Left lung (tissue), 10 donors: ENCODE data around the gene CPLX1. TPM values are rescaled to one million over a fixed set of nuclear protein-coding genes. Genes with fewer than 3 reads are reported as not detected.
A peak's percentile ranks its signal among the peaks of the same experiment; 100 is the strongest.

Experiments used
- ATAC-seq: fragments of 200-7000 bp; cut with Tn5 transposase; one replicate; pipeline ENCODE4 v1.9.1; 2020; ENCODE audit warnings: moderate library complexity
- DNase-seq, 4 donors: peaks; one replicate each; pipeline ENCODE4 v3.0.0-alpha.2; 2013 to 2020
- H3K27ac ChIP-seq, 2 donors: fragments of 200-600 bp; sonication (generic) in 1 of 2; one replicate each; pipeline versions ENCODE4 v1.5.0 to v1.8.0; 2020 to 2021
- H3K27me3 ChIP-seq, 2 donors: fragments of 200-600 bp; sonication (generic) in 1 of 2; one replicate each; pipeline versions ENCODE4 v1.5.0 to v1.8.0; 2020 to 2021
- H3K36me3 ChIP-seq, 2 donors: fragments of 200-600 bp; sonication (generic) in 1 of 2; one replicate each; pipeline versions ENCODE4 v1.5.0 to v1.8.0; 2020 to 2021
- H3K4me1 ChIP-seq, 2 donors: fragments of 200-600 bp; one replicate each; pipeline ENCODE4 v1.8.0; 2021
- H3K4me3 ChIP-seq, 2 donors: fragments of 200-600 bp; sonication (generic) in 1 of 2; one replicate each; pipeline versions ENCODE4 v1.5.0 to v1.8.0; 2020 to 2021; ENCODE audit warnings: mild to moderate bottlenecking in 1 of 2
- H3K9me3 ChIP-seq, 2 donors: fragments of 200-600 bp; sonication (generic) in 1 of 2; one replicate each; pipeline versions ENCODE4 v1.5.0 to v1.8.0; 2020 to 2021
- intact Hi-C, 2 donors: fragments of 100-400 bp; cut with DNase I; formaldehyde crosslinking; loops; one replicate each; pipeline versions ENCODE4 v1.11.2 to v1.14.2; 2022
- polyA plus RNA-seq, 6 donors: library from polyadenylated mRNA; unstranded; fragments of 120-200 nt; gene quantifications; one replicate each; pipeline ENCODE4 v1.2.1, GENCODE V29; 2013; ENCODE audit not compliant: insufficient read length in 6 of 6
- total RNA-seq, 2 donors: library from RNA; stranded (reverse); fragmentation: NEBNext Ultra II Directional; extraction: Animal tissue kit (Norgen Biotek cat#: 25700); gene quantifications; one replicate each; pipeline ENCODE4 v1.2.1, GENCODE V29; 2021
- TF ChIP-seq, protein P1 (sequence below), 2 donors: fragments of 200-600 bp; sonication (generic) in 1 of 2; IDR thresholded peaks; one replicate each; pipeline versions ENCODE4 v1.5.0 to v1.8.0; 2021; ENCODE audit warnings: antibody characterized with exemption in 2 of 2
- donor health status: DM: no; HTN: yes; CAD: no.
- donor health status: DM: no; HTN: no; CAD: no.

Gene CPLX1
- total and polyA plus RNA-seq, 8 donors, result 0.98 to 3.2 (median 1.5) TPM

DNA sequence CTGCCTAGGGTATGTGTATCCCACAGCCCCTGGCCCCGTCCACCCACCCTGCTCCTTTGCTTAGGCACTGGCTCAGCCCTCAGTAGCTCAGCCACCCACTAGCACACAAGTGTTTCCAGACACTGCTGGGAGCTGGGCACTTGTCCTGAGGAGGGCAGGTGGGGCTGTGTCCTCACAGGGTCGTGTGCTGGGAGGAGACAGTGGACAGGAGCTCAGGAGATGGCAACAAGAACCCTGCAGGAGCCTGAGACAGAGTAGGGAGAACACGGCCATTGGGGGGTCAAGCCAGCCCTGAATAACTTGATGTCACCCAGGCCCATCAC lies 5.5 kb upstream of the CPLX1 start:
- ATAC-seq, result no peak
- H3K27ac ChIP-seq, result no peak overlapping the region
- no peaks in the 10 kb centered on the region for H3K36me3 ChIP-seq
- peaks cover 21 to 74% of the 10 kb centered on the region in 2 donors for H3K27me3 ChIP-seq
- peaks cover 0 to 12% of the 10 kb centered on the region in 2 donors for H3K9me3 ChIP-seq
- intact Hi-C loops, result no loop called here
- no peak overlapping the region for H3K4me3 ChIP-seq
- TF ChIP-seq, protein P1, sequence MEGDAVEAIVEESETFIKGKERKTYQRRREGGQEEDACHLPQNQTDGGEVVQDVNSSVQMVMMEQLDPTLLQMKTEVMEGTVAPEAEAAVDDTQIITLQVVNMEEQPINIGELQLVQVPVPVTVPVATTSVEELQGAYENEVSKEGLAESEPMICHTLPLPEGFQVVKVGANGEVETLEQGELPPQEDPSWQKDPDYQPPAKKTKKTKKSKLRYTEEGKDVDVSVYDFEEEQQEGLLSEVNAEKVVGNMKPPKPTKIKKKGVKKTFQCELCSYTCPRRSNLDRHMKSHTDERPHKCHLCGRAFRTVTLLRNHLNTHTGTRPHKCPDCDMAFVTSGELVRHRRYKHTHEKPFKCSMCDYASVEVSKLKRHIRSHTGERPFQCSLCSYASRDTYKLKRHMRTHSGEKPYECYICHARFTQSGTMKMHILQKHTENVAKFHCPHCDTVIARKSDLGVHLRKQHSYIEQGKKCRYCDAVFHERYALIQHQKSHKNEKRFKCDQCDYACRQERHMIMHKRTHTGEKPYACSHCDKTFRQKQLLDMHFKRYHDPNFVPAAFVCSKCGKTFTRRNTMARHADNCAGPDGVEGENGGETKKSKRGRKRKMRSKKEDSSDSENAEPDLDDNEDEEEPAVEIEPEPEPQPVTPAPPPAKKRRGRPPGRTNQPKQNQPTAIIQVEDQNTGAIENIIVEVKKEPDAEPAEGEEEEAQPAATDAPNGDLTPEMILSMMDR (IDR thresholded peaks at IDR 0.05), result no peak
- peak in 2 of 4 donors; percentile 7 to 42 for DNase-seq
- peaks cover 3 to 7% of the 10 kb centered on the region in 2 donors for H3K4me1 ChIP-seq

GRCh38 chr4:830601-831482 lies 4.9 kb upstream of the CPLX1 start:
- Histone ChIP-seq H3K4me1 (peaks cover 3 to 7% of the 10 kb centered on the region in 2 donors), H3K36me3 (no peaks in the 10 kb centered on the region), H3K9me3 (peaks cover 0 to 7% of the 10 kb centered on the region in 2 donors), H3K4me3 (no peak overlapping the region), H3K27me3 (peaks cover 22 to 77% of the 10 kb centered on the region in 2 donors), H3K27ac (no peak overlapping the region)
- intact Hi-C loops, result no loop called here
- ATAC-seq (no peak), DNase-seq (peak in 2 of 4 donors; percentile 18 to 50)
- TF ChIP-seq, protein P1 (IDR thresholded peaks at IDR 0.05), result no peak

- Histone ChIP-seq H3K36me3 (no peaks in the 10 kb centered on the region), H3K4me1 (peaks cover 3 to 13% of the 10 kb centered on the region in 2 donors), H3K4me3 (no peak overlapping the region), H3K27me3 (peaks cover 27 to 85% of the 10 kb centered on the region in 2 donors), H3K27ac (no peak overlapping the region), H3K9me3 (peaks cover 0 to 7% of the 10 kb centered on the region in 2 donors)
- ATAC-seq (no peak), DNase-seq (peak in 2 of 4 donors; percentile 22 to 69)
- intact Hi-C loops, result no loop called here
- TF ChIP-seq, protein P1 (IDR thresholded peaks at IDR 0.05), result no peak
Observed at GRCh38 chr4:829761-830600, 4.1 kb upstream of the CPLX1 start.

DNA sequence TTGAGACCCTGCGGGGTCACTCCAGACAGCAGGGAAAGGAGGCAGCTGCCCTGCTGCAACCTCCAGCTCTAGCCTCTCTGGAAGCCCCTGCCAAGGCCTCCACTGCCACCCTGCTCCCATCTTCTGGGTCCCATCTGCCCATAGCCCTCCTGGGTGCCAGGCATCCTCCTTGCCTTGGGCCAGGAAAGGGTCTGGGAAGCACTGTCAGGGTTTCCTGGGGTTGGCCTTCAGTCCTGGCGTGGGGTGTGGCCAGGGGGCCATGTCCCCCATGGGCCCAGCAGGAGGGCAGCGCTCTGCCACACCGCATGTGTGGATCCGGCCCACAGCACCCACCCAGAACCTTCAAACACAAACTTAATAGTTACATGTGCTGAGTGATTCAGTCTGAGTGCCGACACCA lies 3.4 kb upstream of the CPLX1 start:
- no peak for ATAC-seq
- peaks cover 0 to 7% of the 10 kb centered on the region in 2 donors for H3K9me3 ChIP-seq
- peaks cover 3 to 13% of the 10 kb centered on the region in 2 donors for H3K4me1 ChIP-seq
- H3K36me3 ChIP-seq, result no peaks in the 10 kb centered on the region
- peaks cover 34 to 88% of the 10 kb centered on the region in 2 donors for H3K27me3 ChIP-seq
- no peak overlapping the region for H3K27ac ChIP-seq
- peak in 2 of 4 donors; percentile 14 to 45 for DNase-seq
- H3K4me3 ChIP-seq, result no peak overlapping the region
- TF ChIP-seq, protein P1 (IDR thresholded peaks at IDR 0.05), result no peak
- intact Hi-C loops, result no loop called here
